Activated naive CD4-positive, alpha-beta T cell (primary cell): ENCODE measurements around the gene PNKP.
A peak's percentile ranks its signal among the peaks of the same experiment; 100 is the strongest.

Experiments used
- DNase-seq, 4 experiments: peaks; one replicate each; lab custom pipeline; 2025; lab: John Stamatoyannopoulos, UW

The PNKP gene

DNA sequence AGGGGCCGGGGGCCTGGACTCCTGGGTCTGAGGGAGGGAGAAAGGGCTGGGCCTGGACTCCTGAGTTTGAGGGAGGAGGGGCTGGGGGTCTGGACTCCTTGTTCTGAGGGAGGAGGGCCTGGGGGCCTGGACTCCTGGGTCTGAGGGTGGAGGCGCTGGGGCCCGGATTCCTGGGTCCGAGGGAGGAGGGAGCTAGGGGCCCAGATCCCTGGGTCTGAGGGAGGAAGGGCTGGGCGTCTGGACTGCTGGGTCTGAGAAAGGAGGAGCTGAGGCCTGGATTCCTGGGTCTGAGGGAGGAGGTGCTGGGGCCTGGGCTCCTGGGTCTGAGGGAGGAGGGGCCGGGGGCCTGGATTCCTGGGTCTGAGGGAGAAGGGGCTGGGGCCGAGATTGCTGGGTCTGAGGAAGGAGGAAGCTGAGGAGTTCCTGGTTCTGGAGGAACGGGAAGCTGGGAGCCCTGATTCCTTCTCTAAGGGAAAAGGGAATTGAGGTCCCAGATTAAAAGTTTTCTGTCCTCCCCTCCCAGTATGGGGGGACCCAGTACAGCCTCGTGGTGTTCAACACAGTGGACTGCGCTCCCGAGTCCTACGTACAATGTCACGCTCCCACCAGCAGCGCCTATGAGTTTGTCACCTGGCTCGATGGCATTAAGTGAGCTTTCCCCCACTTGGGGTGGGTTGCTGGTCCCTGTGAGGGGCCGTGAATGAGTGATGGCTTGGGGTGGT is 48.6 kb downstream of the PNKP start:
- DNase-seq: no peak

- DNase-seq: peak; percentile 69 to 84 (median 76)
These were observed 49.3 kb downstream of the PNKP start, which contains the start of gene MED25 for GRCh38 chr19:49817964-49818648. Gene MED25 (plus strand): TSS chr19:49818289. CDS start chr19:49818342, 53 bp downstream.

- no peak for DNase-seq
These were observed 50.8 kb downstream of the PNKP start for GRCh38 chr19:49816590-49816989.

DNA sequence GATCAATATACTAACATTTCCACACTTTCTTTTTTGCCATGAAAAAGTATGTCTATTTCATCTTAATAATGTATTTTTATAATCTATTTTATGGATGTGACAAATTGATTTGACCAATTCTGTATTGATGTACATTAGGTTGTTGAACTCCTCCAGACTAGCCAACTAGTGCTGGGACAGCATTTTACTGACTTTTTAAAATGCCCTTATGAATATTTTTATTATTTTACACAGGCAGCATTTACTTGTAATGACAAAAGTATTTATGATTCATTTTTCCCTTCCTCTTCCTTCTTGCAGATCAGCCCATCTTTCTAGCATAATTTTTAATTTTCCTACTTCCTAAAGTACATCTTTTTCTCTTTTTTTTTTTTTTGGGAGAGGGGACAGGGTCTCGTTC is 53.4 kb downstream of the PNKP start:
- no peak for DNase-seq

GRCh38 chr19:49812997-49813861 is 54.1 kb downstream of the PNKP start, which contains the start of gene FUZ:
Gene FUZ (minus strand): TSS chr19:49813292. CDS start chr19:49813106, 186 bp downstream.
- DNase-seq: peak; percentile 67 to 83 (median 76)

DNA sequence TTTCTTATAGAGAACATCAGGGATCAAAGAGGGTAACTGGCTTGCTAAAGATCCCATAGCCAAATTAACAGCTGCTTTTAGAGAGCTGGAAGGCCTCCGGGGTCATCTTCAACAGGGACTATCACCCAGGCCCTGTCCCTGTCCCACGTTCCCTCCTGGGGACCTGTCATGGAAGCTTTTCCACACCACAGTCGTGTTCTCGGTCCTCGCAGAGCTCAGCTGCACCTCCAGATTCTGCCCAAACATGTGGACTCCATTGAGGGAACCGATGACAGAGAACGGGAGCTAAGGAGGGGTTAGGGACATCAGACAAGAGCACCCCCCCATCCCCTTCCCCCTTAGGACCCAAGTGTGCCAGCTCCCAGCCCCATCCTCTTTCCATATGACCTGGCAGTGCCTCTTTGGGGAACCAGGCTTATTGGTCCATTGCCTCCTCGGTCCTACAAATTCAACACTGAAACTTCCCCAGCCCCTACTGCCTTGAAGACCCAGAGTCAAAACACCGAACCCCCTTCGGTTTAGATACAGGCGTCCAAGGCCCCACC is 54.9 kb downstream of the PNKP start:
- DNase-seq: no peak

DNA sequence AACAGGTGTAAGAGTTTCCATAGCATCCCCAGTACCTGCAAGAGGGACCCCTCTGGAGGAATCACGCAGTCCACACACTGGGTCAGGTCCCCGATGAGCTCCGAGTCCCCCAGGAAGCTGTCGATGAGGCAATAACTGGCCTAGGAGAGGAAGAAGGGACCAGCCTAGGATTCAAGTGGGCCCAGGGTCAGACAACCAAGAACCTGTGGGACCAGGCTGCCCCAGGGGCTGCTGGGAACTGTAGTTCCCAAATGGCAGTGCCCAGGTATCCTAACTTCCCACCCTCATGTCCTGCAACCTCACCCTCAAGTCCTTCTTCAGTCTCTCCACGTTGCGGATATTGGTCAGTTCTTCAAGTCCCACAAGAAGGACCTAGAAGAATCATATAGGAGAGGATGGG is 56.0 kb downstream of the PNKP start:
- no peak for DNase-seq
